GM23338 (cell line): Measurements from ENCODE around the gene P4HTM. TPM values are rescaled to one million over a fixed set of nuclear protein-coding genes. Genes with fewer than 3 reads are reported as not detected.

Experiments
- ATAC-seq: fragments of 200-7000 bp; cut with Tn5 transposase; 3 replicates; pipeline ENCODE4 v1.9.1; 2020
- DNase-seq: peaks from one replicate; pipeline ENCODE4 v3.0.0-alpha.2; 2015; ENCODE audit warnings: low spot score
- H2AFZ ChIP-seq: fragments of 200-600 bp; sonication (generic); 2 replicates; pipeline ENCODE4 v1.8.0; 2016; ENCODE audit warnings: antibody characterized with exemption, mild to moderate bottlenecking, moderate library complexity
- H3F3A ChIP-seq: fragments of 200-600 bp; sonication (generic); replicated peaks from 2 replicates; pipeline ENCODE4 v1.8.0; 2017; ENCODE audit warnings: antibody characterized with exemption, mixed run types, low read depth
- H3K27ac ChIP-seq: fragments of 200-600 bp; sonication (generic); 2 replicates; pipeline ENCODE4 v1.6.1; 2016; ENCODE audit warnings: low read depth
- H3K27me3 ChIP-seq: fragments of 200-600 bp; sonication (generic); 2 replicates; pipeline ENCODE4 v1.8.0; 2016; ENCODE audit warnings: mild to moderate bottlenecking, mixed run types, moderate library complexity; ENCODE audit not compliant: insufficient read depth
- H3K36me3 ChIP-seq: fragments of 200-600 bp; sonication (generic); 2 replicates; pipeline ENCODE4 v1.8.0; 2016; ENCODE audit warnings: mild to moderate bottlenecking; ENCODE audit not compliant: insufficient read depth
- H3K4me1 ChIP-seq: fragments of 200-600 bp; sonication (generic); 2 replicates; pipeline ENCODE4 v1.8.0; 2016; ENCODE audit warnings: mild to moderate bottlenecking, moderate library complexity; ENCODE audit not compliant: insufficient read depth
- H3K4me2 ChIP-seq: fragments of 200-600 bp; sonication (generic); 2 replicates; pipeline ENCODE4 v1.7.1; 2017; ENCODE audit warnings: mixed run types
- H3K4me3 ChIP-seq: fragments of 200-600 bp; sonication (generic); 2 replicates; pipeline ENCODE4 v1.6.1; 2016; ENCODE audit warnings: mixed run types
- H3K79me2 ChIP-seq: fragments of 200-600 bp; sonication (generic); replicated peaks from 2 replicates; pipeline ENCODE4 v1.8.0; 2017; ENCODE audit warnings: mild to moderate bottlenecking; ENCODE audit not compliant: insufficient read depth
- H3K9me2 ChIP-seq: fragments of 200-600 bp; sonication (generic); 2 replicates; pipeline ENCODE4 v1.8.0; 2017; ENCODE audit not compliant: insufficient read depth
- H4K20me1 ChIP-seq: fragments of 200-600 bp; sonication (generic); replicated peaks from 2 replicates; pipeline ENCODE4 v1.8.0; 2017; ENCODE audit warnings: mild to moderate bottlenecking; ENCODE audit not compliant: insufficient read depth
- H3K27ac Mint-ChIP-seq: 2 replicates; pipeline ENCODE4 v1.8.0; 2020; ENCODE audit warnings: inconsistent platforms, mild to moderate bottlenecking, moderate library complexity, mixed read lengths
- H3K27me3 Mint-ChIP-seq: 3 replicates; pipeline ENCODE4 v1.8.0; 2022; ENCODE audit warnings: low read depth, mild to moderate bottlenecking, moderate library complexity, mixed read lengths, inconsistent platforms; ENCODE audit not compliant: insufficient read depth, poor library complexity
- H3K36me3 Mint-ChIP-seq: 3 replicates; pipeline ENCODE4 v1.8.0; 2021; ENCODE audit warnings: low read depth, mild to moderate bottlenecking, inconsistent platforms, moderate library complexity, mixed read lengths
- H3K4me1 Mint-ChIP-seq: 3 replicates; pipeline ENCODE4 v1.8.0; 2020; ENCODE audit warnings: mild to moderate bottlenecking, inconsistent platforms, mixed read lengths
- H3K4me3 Mint-ChIP-seq: 3 replicates; pipeline ENCODE4 v1.8.0; 2021; ENCODE audit warnings: moderate library complexity, mild to moderate bottlenecking, inconsistent platforms, mixed read lengths
- H3K9me3 Mint-ChIP-seq: 3 replicates; pipeline ENCODE4 v1.8.0; 2020; ENCODE audit warnings: moderate library complexity, mild to moderate bottlenecking, inconsistent platforms, mixed read lengths
- CREB1 ChIP-seq: fragments of 250-450 bp; sonication (Bioruptor Pico); IDR thresholded peaks from 2 replicates; pipeline ENCODE4 v1.5.0; 2020; ENCODE audit warnings: low read depth, mild to moderate bottlenecking, moderate library complexity
- CTCF ChIP-seq, 2 experiments: fragments of 200-600 bp in 1 of 2; sonication (generic) in 1 of 2; conservative IDR thresholded peaks; 2 replicates each; pipeline versions ENCODE4 v1.5.1 to v1.6.1; 2016 to 2017; ENCODE audit warnings: antibody characterized with exemption in 2 of 2, low read depth in 2 of 2, mild to moderate bottlenecking in 2 of 2, moderate library complexity in 1 of 2
- ETS1 ChIP-seq: IDR thresholded peaks from 2 replicates; pipeline ENCODE4 v1.6.1; 2016; ENCODE audit warnings: antibody characterized with exemption
- EZH2 ChIP-seq: fragments of 200-600 bp; sonication (generic); IDR thresholded peaks from one replicate; pipeline ENCODE4 v1.8.0; 2017; ENCODE audit warnings: antibody characterized with exemption, mild to moderate bottlenecking, low read depth; ENCODE audit not compliant: unreplicated experiment
- EZH2phosphoT487 ChIP-seq: fragments of 200-600 bp; sonication (generic); IDR thresholded peaks from one replicate; pipeline ENCODE4 v1.8.1; 2018; ENCODE audit warnings: antibody characterized with exemption; ENCODE audit not compliant: unreplicated experiment
- JUNB ChIP-seq: IDR thresholded peaks from one replicate; pipeline ENCODE4 v1.6.1; 2016; ENCODE audit warnings: antibody characterized with exemption; ENCODE audit not compliant: unreplicated experiment
- NANOG ChIP-seq: IDR thresholded peaks from 2 replicates; pipeline ENCODE4 v1.6.1; 2016; ENCODE audit warnings: antibody characterized with exemption, borderline replicate concordance
- POLR2AphosphoS5 ChIP-seq: IDR thresholded peaks from 2 replicates; pipeline ENCODE4 v1.6.1; 2016; ENCODE audit warnings: antibody characterized with exemption, low read depth
- STAT1 ChIP-seq: IDR thresholded peaks from one replicate; pipeline ENCODE4 v1.6.1; 2016; ENCODE audit warnings: antibody characterized with exemption; ENCODE audit not compliant: unreplicated experiment
- ZNF114 ChIP-seq: fragments of 250-450 bp; sonication (Bioruptor Pico); IDR thresholded peaks from 2 replicates; pipeline ENCODE4 v1.5.0; 2020; ENCODE audit warnings: mild to moderate bottlenecking, moderate library complexity
- ZNF331 ChIP-seq: fragments of 250-450 bp; sonication (Bioruptor Pico); IDR thresholded peaks from 2 replicates; pipeline ENCODE4 v1.5.0; 2020; ENCODE audit warnings: low read depth, mild to moderate bottlenecking, moderate library complexity
- ZNF462 ChIP-seq: fragments of 250-450 bp; sonication (Bioruptor Pico); IDR thresholded peaks from 2 replicates; pipeline ENCODE4 v1.5.0; 2020; ENCODE audit warnings: mild to moderate bottlenecking, moderate library complexity
- polyA plus RNA-seq: library from polyadenylated mRNA; unstranded; fragments of >200 nt; fragmentation: Nextera tagmentation; extraction: Ambion mirVana; gene quantifications from 2 replicates; pipeline ENCODE4 v1.2.1, GENCODE V29; 2016
- total RNA-seq: library from RNA; depleted of rRNA; stranded (reverse); fragments of >200 nt; shearing (Covaris generic); gene quantifications from 2 replicates; pipeline ENCODE4 v1.2.3, GENCODE V29; 2014
- TF ChIP-seq, protein P1 (sequence below): IDR thresholded peaks from one replicate; pipeline ENCODE4 v1.6.1; 2018; ENCODE audit warnings: antibody characterized with exemption; ENCODE audit not compliant: unreplicated experiment

Gene P4HTM
- total and polyA plus RNA-seq, 2 experiments from 2014 or later: 15.9 to 28.7 TPM

- Histone ChIP-seq H3K36me3 (peaks cover 29% of the 10 kb centered on the region), H3K27me3 (no peaks in the 10 kb centered on the region), H3K79me2 (peaks cover 37% of the 10 kb centered on the region), H2AFZ (no peak overlapping the region), H3K4me3 (no peak overlapping the region), H3K4me1 (no peaks in the 10 kb centered on the region), H4K20me1 (peaks cover 24% of the 10 kb centered on the region), H3K4me2 (no peak overlapping the region), H3K27ac (no peak overlapping the region), H3K9me2 (no peaks in the 10 kb centered on the region), H3F3A (0 out of 2 replicates have a peak, but pooled peaks cover 2% of the 10 kb centered on the region)
- no peak for ATAC-seq
- peaks cover 1% of the 10 kb centered on the region for H3K27me3 Mint-ChIP-seq
- no peak overlapping the region for H3K4me3 Mint-ChIP-seq
- no peak for DNase-seq
- H3K36me3 Mint-ChIP-seq: peaks cover 66% of the 10 kb centered on the region
- H3K9me3 Mint-ChIP-seq: no peaks in the 10 kb centered on the region
- H3K27ac Mint-ChIP-seq: no peak overlapping the region
- TF ChIP-seq CREB1 (CRISPR knock-in tag): no peak
- TF ChIP-seq STAT1: no peak
- TF ChIP-seq, protein P1, sequence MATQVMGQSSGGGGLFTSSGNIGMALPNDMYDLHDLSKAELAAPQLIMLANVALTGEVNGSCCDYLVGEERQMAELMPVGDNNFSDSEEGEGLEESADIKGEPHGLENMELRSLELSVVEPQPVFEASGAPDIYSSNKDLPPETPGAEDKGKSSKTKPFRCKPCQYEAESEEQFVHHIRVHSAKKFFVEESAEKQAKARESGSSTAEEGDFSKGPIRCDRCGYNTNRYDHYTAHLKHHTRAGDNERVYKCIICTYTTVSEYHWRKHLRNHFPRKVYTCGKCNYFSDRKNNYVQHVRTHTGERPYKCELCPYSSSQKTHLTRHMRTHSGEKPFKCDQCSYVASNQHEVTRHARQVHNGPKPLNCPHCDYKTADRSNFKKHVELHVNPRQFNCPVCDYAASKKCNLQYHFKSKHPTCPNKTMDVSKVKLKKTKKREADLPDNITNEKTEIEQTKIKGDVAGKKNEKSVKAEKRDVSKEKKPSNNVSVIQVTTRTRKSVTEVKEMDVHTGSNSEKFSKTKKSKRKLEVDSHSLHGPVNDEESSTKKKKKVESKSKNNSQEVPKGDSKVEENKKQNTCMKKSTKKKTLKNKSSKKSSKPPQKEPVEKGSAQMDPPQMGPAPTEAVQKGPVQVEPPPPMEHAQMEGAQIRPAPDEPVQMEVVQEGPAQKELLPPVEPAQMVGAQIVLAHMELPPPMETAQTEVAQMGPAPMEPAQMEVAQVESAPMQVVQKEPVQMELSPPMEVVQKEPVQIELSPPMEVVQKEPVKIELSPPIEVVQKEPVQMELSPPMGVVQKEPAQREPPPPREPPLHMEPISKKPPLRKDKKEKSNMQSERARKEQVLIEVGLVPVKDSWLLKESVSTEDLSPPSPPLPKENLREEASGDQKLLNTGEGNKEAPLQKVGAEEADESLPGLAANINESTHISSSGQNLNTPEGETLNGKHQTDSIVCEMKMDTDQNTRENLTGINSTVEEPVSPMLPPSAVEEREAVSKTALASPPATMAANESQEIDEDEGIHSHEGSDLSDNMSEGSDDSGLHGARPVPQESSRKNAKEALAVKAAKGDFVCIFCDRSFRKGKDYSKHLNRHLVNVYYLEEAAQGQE: no peak
- TF ChIP-seq ZNF462: no peak
- no peak for TF ChIP-seq EZH2phosphoT487
- TF ChIP-seq ZNF331 (CRISPR knock-in tag): no peak
- TF ChIP-seq POLR2AphosphoS5: no peak
- TF ChIP-seq EZH2: no peak
- no peak for TF ChIP-seq ZNF114 (CRISPR knock-in tag)
- TF ChIP-seq ETS1: no peak
- no peak for TF ChIP-seq CTCF (conservative IDR thresholded peaks at IDR 0.05; ENCODE audit: low read depth in 2 of 2)
- no peak for TF ChIP-seq JUNB
- TF ChIP-seq NANOG: no peak
- no peaks in the 10 kb centered on the region for H3K4me1 Mint-ChIP-seq
Observed at GRCh38 chr3:49054344-49054862, 64.4 kb downstream of the P4HTM start.
